GM23248 (cell line): ENCODE measurements around the gene SCN1B.

ENCODE experiments used
- EZH2 ChIP-seq: fragments of 200-600 bp; sonication (generic); IDR thresholded peaks from 2 replicates; pipeline ENCODE4 v1.6.1; 2018; ENCODE audit warnings: antibody characterized with exemption, mild to moderate bottlenecking; ENCODE audit not compliant: insufficient read depth, poor library complexity, severe bottlenecking
- EZH2phosphoT487 ChIP-seq: fragments of 200-600 bp; sonication (generic); IDR thresholded peaks from 2 replicates; pipeline ENCODE4 v1.6.1; 2018; ENCODE audit warnings: antibody characterized with exemption, moderate library complexity, mild to moderate bottlenecking, low read depth; ENCODE audit not compliant: insufficient read depth

DNA sequence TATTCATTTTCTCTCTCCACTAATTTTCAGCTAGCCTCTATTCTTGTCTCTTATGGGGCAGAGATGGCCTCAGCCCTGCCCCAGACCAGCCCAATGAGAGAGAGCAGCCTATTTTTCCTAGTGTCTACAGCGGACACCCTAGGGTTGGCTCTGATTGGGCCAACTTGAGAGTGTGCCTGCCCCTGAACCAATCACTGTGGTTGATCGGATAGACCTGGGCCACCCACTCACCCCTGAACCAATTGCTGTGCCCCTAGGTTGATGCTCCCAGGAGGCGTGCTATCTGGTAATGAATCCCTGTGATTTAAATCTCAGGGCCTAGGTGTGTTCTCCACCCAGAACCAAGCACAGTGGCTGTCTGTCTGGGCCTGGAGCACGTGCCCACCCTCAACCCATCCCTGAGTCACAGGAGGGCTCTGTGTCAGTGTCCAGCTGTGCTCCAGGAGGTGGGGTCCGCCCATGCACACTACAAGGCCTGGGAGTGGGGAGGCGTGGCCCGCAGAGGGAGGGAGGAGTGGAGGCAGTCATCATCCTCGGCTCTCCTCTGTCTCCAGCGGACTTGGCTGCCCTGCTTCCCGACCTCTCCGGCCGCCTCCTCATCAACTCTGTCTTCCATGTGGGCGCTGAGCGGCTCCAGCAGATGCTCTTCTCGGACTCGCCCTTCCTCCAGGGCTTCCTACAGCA, 14.9 kb upstream of the SCN1B start:
- no peak for TF ChIP-seq EZH2
- no peak for TF ChIP-seq EZH2phosphoT487
